Esophagus mucosa (tissue), 1 donor: ENCODE measurements around the gene JCHAIN. TPM values are rescaled to one million over a fixed set of nuclear protein-coding genes. Genes with fewer than 3 reads are reported as not detected.
"Not testable (repeated sequence)": the region's sequence is repeated elsewhere in the genome, so short reads cannot be mapped to it uniquely, and the experiment has no call there.

Experiments
- ATAC-seq: fragments of 200-7000 bp; cut with Tn5 transposase; one replicate; pipeline ENCODE4 v1.9.1; 2020
- total RNA-seq: library from RNA; stranded (reverse); gene quantifications from one replicate; pipeline ENCODE4 v1.2.4, GENCODE V29; 2023
- donor health status: DM: yes; HTN: yes; CAD: no.

The JCHAIN gene
- total RNA-seq = 21.1 TPM

- ATAC-seq = no peak
These were observed at the start of gene JCHAIN for GRCh38 chr4:70666369-70666768. JCHAIN (minus strand) TSS chr4:70666508; CDS start chr4:70666490, 18 bp downstream.

GRCh38 chr4:70715097-70715496 lies 48.8 kb upstream of the JCHAIN start:
- ATAC-seq = no peak

GRCh38 chr4:70714079-70714887 lies 48.0 kb upstream of the JCHAIN start:
- ATAC-seq = peak; percentile 90

- ATAC-seq = peak; percentile 65
These were observed 47.3 kb upstream of the JCHAIN start for GRCh38 chr4:70713453-70714078.

- ATAC-seq = no peak
These were observed 46.5 kb upstream of the JCHAIN start for GRCh38 chr4:70712604-70713452.

- no peak for ATAC-seq
These were observed 45.8 kb upstream of the JCHAIN start for GRCh38 chr4:70712150-70712549.

GRCh38 chr4:70711599-70711998 lies 45.3 kb upstream of the JCHAIN start:
- no peak for ATAC-seq

GRCh38 chr4:70709611-70710205 lies 43.4 kb upstream of the JCHAIN start:
- no peak for ATAC-seq

GRCh38 chr4:70706516-70706915 lies 40.2 kb upstream of the JCHAIN start:
- ATAC-seq = no peak

GRCh38 chr4:70706044-70706461 lies 39.7 kb upstream of the JCHAIN start:
- no peak for ATAC-seq

- peak; percentile 84 for ATAC-seq
These were observed 39.1 kb upstream of the JCHAIN start for GRCh38 chr4:70705183-70706043.

GRCh38 chr4:70704931-70705182 lies 38.5 kb upstream of the JCHAIN start:
- peak; percentile 37 for ATAC-seq

DNA sequence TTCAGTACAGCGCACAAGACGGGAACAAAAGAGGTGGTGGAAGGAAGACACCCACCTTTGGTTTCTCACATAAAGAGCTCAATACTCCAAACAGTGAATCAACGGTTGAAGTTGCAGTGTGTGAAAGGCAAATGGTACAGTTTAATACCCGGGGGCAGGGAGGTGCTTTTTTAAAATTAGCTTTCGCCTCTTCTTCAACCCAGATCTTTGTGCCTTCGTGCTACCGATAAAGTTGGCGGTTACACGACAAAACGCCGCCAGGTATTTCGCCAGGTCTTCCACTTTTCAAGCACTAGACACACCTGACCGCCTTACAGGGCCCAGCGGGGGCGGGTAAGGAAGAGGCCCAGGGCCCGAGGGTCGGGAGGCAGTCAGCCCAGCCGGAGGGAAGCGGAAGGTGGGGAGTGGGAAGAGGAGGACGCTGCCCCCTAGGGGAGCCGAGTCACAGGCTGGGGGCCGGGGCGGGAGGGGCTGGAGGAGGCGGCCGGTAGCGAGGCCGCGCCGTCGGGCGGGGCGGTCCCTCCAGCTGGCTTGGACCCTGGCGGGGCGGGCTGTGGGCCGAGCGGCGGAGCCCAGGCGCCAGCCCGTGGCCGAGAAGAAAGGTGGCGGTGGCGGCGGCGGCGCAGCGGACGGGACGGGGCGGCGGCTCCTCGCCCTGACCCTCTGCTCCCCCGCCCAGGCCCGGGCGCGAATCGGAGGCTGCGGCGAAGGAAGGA lies 38.1 kb upstream of the JCHAIN start:
- peak; percentile 75 for ATAC-seq

- ATAC-seq = no peak
These were observed 37.4 kb upstream of the JCHAIN start for GRCh38 chr4:70703619-70704214.

DNA sequence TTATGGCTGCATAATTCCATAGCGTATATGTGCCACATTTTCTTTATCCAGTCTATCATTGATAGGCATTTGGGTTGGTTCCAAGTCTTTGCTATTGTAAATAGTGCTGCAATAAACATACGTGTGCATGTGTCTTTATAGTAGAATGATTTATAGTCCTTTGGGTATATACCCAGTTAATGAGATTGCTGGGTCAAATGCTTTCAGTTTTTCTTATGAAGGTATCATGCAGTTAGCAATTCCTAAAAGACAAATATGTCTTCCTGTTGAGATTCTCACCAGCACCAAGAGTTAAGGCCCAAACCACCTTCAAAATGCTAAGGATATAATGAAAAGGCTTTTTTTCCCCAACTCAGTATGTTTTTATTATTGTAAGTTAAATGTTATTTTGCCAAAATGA lies 36.3 kb upstream of the JCHAIN start:
- ATAC-seq = not testable (repeated sequence)

DNA sequence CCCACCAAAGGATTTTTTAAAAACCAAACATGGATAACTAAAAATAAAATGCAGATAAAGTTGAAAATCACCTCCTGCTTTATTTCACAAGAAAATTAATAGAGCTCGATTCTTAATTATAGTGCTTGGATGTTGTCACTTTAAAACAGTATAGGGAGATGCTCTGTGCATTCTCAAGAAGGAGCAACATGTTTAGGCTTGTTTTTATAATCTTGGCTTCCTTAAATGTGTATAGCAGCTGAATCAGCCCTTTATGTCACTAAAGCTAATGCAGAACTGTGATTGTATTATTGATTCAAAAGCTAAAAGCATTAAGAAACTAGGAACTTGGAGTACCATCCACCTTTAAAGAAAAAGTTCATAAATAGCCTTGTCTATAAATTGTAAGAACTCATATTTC lies 35.0 kb upstream of the JCHAIN start:
- peak; percentile 58 for ATAC-seq

DNA sequence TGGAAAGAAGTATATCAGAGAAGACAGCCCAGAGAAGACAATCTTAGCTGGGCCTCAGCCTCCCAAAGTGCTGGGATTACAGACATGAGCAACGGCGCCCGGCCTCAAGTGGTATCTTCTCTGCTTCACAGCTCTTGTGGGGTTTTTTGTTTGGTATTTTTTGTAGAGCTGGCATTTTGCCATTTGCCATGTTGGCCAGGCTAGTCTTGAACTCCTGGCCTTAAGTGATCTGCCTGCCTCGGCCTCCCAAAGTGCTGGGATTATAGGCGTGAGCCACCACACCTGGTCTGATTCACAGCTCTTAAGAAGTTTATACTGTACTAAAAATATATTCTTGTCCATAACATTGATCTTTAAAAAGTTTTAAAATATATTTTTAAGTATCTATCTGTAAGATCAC lies 34.4 kb upstream of the JCHAIN start:
- ATAC-seq = no peak

- not testable (repeated sequence) for ATAC-seq
These were observed 32.1 kb upstream of the JCHAIN start for GRCh38 chr4:70698435-70698834.

DNA sequence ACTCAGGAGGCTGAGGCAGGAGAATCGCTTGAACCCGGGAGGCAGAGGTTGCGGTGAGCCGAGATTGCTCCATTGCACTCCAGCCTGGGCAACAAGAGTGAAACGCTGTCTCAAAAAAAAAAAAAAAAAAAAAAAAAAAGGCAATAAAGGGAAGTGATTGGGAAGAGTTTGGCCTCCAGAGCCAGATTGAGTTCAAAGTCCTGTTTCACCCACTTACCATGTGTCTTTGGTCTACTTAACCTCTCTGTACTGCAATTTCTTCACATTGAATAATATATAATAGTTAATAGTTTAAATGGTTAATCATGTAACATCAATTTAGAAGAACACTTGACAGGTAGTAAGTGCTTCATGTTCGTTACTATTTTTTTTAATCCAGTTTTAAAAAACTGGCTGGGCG lies 28.3 kb upstream of the JCHAIN start:
- not testable (repeated sequence) for ATAC-seq

DNA sequence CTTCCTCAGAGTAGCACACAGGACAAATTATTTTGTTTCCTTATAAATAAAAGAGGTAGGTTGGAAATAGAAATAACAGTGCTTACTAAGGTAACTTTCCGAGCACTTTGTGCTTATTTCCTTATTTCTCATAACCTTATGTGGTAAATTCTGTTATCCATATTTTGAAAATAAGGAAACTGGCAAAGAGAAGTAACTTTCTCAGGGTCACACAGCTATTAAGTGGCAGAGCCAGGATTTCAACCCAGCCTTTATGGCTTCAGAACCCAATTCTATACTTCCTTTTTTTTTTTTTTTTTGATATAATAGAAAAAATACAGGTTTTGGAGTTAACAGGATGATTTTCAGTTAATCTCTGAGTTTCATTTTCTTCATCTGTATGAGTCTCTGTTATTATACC lies 25.4 kb upstream of the JCHAIN start:
- no peak for ATAC-seq

DNA sequence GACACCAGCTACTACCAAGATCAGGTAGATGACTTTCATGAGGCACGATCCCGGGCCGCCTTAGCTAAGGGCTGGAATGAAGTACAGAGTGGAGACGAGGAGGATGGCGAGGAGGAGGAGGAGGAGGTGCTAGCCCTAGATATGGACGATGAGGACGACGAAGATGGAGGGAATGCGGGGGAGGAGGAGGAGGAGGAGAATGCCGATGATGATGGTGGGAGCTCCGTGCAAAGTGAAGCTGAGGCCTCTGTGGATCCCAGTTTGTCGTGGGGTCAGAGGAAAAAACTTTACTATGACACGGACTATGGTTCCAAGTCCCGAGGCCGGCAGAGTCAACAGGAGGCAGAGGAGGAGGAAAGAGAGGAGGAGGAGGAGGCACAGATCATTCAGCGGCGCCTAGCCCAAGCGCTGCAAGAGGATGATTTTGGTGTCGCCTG lies 22.5 kb upstream of the JCHAIN start:
- ATAC-seq = peak; percentile 13
